ENCODE measurements around the gene CDK15. TPM values are rescaled to one million over a fixed set of nuclear protein-coding genes. Genes with fewer than 3 reads are reported as not detected.

Gene CDK15
- total RNA-seq, 1 experiment from 2014 or later = not detected

- ChIA-PET CTCF (interaction anchor here (0.9 to 1.0 kb wide), 2 partner anchors 383 to 385 kb away, joined by 3 read pairs; no protein-coding TSS in a partner anchor), POLR2A (no interaction called here)
- H3K27me3 Mint-ChIP-seq (ENCODE audit: low read depth) = no peaks in the 10 kb centered on the region
- H3K4me1 Mint-ChIP-seq = 0 out of 2 replicates have a peak, but pooled peaks cover 3% of the 10 kb centered on the region
- H3K4me3 Mint-ChIP-seq = no peak overlapping the region
- H3K36me3 Mint-ChIP-seq = no peaks in the 10 kb centered on the region
- TF ChIP-seq MLX (CRISPR knock-in tag; IDR thresholded peaks at IDR 0.05) = no peak
- 0 out of 2 replicates have a peak, but pooled peaks have one; percentile 36 for TF ChIP-seq CTCF (IDR thresholded peaks at IDR 0.05)
- TF ChIP-seq FOXP4 (CRISPR knock-in tag; IDR thresholded peaks at IDR 0.05) = no peak
- no peak for TF ChIP-seq CREM (CRISPR knock-in tag; IDR thresholded peaks at IDR 0.05)
- DNase-seq (ENCODE audit: low spot score) (peak; percentile 44), ATAC-seq (peak; percentile 88)
- H3K9me3 Mint-ChIP-seq = no peaks in the 10 kb centered on the region
- no peak overlapping the region for H3K27ac Mint-ChIP-seq
Observed at GRCh38 chr2:201795607-201796477, 10.5 kb upstream of the CDK15 start.

GRCh38 chr2:201796478-201796865 lies 9.9 kb upstream of the CDK15 start:
- no peak for DNase-seq (ENCODE audit: low spot score)
- H3K9me3 Mint-ChIP-seq = no peaks in the 10 kb centered on the region
- POLR2A ChIA-PET = no interaction called here
- ATAC-seq = no peak
- no peaks in the 10 kb centered on the region for H3K27me3 Mint-ChIP-seq (ENCODE audit: low read depth)
- no peaks in the 10 kb centered on the region for H3K36me3 Mint-ChIP-seq
- no peak overlapping the region for H3K4me3 Mint-ChIP-seq
- H3K27ac Mint-ChIP-seq = no peak overlapping the region
- TF ChIP-seq GRHL2 (CRISPR knock-in tag; IDR thresholded peaks at IDR 0.05; ENCODE audit: insufficient replicate concordance, severe bottlenecking) (no peak), ZNF219 (CRISPR knock-in tag; IDR thresholded peaks at IDR 0.05; ENCODE audit: borderline replicate concordance) (no peak), ZNF512 (CRISPR knock-in tag; IDR thresholded peaks at IDR 0.05; ENCODE audit: borderline replicate concordance) (no peak), ZNF396 (CRISPR knock-in tag; IDR thresholded peaks at IDR 0.05; ENCODE audit: borderline replicate concordance) (no peak), ZNF263 (CRISPR knock-in tag; IDR thresholded peaks at IDR 0.05; ENCODE audit: low read depth) (no peak), ZMAT4 (CRISPR knock-in tag; IDR thresholded peaks at IDR 0.05) (no peak), ZNF232 (CRISPR knock-in tag; IDR thresholded peaks at IDR 0.05) (no peak), JUN (CRISPR knock-in tag; IDR thresholded peaks at IDR 0.05) (no peak), NR3C1 (CRISPR knock-in tag; conservative IDR thresholded peaks at IDR 0.05; ENCODE audit: low read depth) (no peak), SP1 (CRISPR knock-in tag; conservative IDR thresholded peaks at IDR 0.05) (no peak), OVOL2 (CRISPR knock-in tag; IDR thresholded peaks at IDR 0.05; ENCODE audit: borderline replicate concordance) (no peak)
- 0 out of 2 replicates have a peak, but pooled peaks cover 3% of the 10 kb centered on the region for H3K4me1 Mint-ChIP-seq
- CTCF ChIA-PET = interaction anchor here (0.7 to 1.0 kb wide), 4 partner anchors 61 to 385 kb away, joined by 3 read pairs; no protein-coding TSS in a partner anchor

Data from WTC11 (cell line).